Hepatocyte (in vitro differentiated cells): ENCODE data around the gene WDR55.
"Not testable (repeated sequence)": the region's sequence is repeated elsewhere in the genome, so short reads cannot be mapped to it uniquely, and the experiment has no call there.

Experiments used
- EZH2phosphoT487 ChIP-seq: fragments of 200-600 bp; sonication (generic); IDR thresholded peaks from one replicate; pipeline ENCODE4 v1.6.1; 2018; ENCODE audit warnings: antibody characterized with exemption, mild to moderate bottlenecking, low read depth, moderate library complexity; ENCODE audit not compliant: unreplicated experiment, severe bottlenecking
- TF ChIP-seq, protein P1 (sequence below): fragments of 200-600 bp; sonication (generic); IDR thresholded peaks from 2 replicates; pipeline ENCODE4 v1.5.1; 2016; ENCODE audit warnings: antibody characterized with exemption, mild to moderate bottlenecking; ENCODE audit not compliant: poor library complexity

- TF ChIP-seq, protein P1, sequence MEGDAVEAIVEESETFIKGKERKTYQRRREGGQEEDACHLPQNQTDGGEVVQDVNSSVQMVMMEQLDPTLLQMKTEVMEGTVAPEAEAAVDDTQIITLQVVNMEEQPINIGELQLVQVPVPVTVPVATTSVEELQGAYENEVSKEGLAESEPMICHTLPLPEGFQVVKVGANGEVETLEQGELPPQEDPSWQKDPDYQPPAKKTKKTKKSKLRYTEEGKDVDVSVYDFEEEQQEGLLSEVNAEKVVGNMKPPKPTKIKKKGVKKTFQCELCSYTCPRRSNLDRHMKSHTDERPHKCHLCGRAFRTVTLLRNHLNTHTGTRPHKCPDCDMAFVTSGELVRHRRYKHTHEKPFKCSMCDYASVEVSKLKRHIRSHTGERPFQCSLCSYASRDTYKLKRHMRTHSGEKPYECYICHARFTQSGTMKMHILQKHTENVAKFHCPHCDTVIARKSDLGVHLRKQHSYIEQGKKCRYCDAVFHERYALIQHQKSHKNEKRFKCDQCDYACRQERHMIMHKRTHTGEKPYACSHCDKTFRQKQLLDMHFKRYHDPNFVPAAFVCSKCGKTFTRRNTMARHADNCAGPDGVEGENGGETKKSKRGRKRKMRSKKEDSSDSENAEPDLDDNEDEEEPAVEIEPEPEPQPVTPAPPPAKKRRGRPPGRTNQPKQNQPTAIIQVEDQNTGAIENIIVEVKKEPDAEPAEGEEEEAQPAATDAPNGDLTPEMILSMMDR: not testable (repeated sequence)
- not testable (repeated sequence) for TF ChIP-seq EZH2phosphoT487
These were observed 44.1 kb downstream of the WDR55 start for GRCh38 chr5:140708787-140709186.
